Measurements from ENCODE around the gene NRP1.

The NRP1 gene

GRCh38 chr10:33276282-33276923 lies 58.1 kb downstream of the NRP1 start:
- TF ChIP-seq, protein P1, sequence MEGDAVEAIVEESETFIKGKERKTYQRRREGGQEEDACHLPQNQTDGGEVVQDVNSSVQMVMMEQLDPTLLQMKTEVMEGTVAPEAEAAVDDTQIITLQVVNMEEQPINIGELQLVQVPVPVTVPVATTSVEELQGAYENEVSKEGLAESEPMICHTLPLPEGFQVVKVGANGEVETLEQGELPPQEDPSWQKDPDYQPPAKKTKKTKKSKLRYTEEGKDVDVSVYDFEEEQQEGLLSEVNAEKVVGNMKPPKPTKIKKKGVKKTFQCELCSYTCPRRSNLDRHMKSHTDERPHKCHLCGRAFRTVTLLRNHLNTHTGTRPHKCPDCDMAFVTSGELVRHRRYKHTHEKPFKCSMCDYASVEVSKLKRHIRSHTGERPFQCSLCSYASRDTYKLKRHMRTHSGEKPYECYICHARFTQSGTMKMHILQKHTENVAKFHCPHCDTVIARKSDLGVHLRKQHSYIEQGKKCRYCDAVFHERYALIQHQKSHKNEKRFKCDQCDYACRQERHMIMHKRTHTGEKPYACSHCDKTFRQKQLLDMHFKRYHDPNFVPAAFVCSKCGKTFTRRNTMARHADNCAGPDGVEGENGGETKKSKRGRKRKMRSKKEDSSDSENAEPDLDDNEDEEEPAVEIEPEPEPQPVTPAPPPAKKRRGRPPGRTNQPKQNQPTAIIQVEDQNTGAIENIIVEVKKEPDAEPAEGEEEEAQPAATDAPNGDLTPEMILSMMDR (IDR thresholded peaks at IDR 0.05; ENCODE audit: borderline replicate concordance, control extremely low read depth, extremely low read depth, insufficient read depth, missing control alignments), result no peak
- in situ Hi-C loops (cut with MboI; ENCODE audit: low sequenced_read_pairs, unreplicated experiment), result no loop called here
- no peak for DNase-seq (ENCODE audit: low spot score)

DNA sequence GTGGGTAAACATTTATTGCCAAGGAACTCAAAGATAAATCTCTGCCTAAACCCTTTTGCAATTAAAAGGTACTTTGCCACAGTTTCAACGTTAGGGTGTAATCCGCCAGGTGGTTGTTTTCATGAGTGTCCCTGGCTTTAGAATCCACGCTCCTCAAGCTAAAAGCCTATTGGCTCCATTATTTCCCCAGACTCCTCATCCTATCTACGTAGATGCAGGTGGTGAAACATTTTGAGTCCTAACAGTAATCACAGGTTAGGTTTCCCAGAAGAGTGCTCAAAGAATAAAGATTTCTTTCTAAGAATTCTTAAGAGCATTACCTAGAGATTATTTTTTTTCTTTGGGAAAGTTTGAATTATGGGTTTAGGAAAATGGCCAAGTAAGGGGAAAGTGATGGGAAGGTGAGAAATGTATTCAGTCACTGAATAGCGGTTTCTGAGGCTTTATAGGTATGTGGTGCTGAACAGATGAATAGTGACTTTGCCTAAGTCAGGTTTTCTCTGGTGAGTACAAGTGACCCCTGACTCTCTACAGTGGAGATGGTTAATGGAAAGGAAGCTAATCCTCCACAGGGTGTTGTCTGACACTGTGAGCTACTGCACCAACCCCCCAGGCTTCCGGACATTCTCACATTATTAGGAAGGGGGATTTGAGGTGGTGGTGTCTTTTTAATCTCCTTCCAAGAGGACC lies 60.2 kb downstream of the NRP1 start:
- no peak for DNase-seq (ENCODE audit: low spot score)
- in situ Hi-C loops (cut with MboI; ENCODE audit: low sequenced_read_pairs, unreplicated experiment), result no loop called here
- TF ChIP-seq, protein P1 (IDR thresholded peaks at IDR 0.05; ENCODE audit: borderline replicate concordance, control extremely low read depth, extremely low read depth, insufficient read depth, missing control alignments), result no peak

DNA sequence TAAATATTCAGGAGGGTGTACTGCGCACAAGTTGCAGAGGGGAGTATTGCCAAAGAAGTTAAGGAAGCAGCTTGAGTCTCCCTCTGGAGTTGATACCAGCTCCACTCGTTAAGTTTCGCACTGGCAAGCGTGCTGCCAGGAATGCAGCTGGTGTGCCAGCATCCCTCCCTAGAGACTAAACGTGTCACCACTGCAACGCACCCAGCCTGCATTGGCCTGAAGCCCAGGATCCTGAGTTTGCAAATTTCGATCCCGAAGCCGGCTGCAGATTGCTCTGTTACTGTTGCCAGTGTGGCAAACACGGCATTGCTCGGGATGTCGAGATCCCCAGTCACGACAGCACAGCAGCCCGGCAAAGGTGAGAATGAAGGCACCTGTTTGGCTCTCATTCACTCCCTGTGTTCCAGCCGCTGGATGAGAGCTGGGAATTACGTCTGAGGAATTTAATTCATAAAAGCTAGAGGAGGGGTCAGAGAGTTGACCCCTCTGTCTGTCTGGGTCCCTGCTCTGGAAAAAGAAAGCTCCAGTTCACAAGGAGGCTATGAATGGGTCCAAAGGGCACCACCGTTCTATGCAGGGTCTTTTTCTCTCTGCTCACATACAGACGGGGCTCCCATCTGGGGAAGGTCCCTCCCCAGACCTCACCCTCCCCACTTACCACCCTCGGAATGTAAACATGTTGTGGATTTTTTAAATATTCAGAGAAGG lies 61.0 kb downstream of the NRP1 start:
- no peak for DNase-seq (ENCODE audit: low spot score)
- in situ Hi-C loops (cut with MboI; ENCODE audit: low sequenced_read_pairs, unreplicated experiment), result no loop called here
- TF ChIP-seq, protein P1 (IDR thresholded peaks at IDR 0.05; ENCODE audit: borderline replicate concordance, control extremely low read depth, extremely low read depth, insufficient read depth, missing control alignments), result no peak

DNA sequence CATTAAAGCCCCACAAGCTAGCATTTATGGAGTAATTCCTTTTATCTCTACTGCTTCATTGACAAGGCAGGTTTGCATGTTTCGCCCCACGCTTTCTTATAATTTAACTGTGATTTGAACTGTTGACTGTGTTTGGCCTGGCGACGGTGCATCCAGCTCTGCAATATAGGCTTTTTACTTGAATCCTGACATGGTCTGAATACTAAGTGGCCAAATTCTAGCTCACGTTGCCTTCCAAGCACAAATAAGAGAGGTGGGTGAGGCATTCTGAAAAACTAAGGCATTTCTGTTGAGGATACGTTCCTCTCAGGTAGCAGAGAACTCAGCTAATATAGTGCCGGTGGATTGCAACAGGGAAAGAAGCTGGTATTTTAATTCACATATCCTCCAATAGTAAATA lies 61.8 kb downstream of the NRP1 start:
- no peak for DNase-seq (ENCODE audit: low spot score)
- TF ChIP-seq, protein P1 (IDR thresholded peaks at IDR 0.05; ENCODE audit: borderline replicate concordance, control extremely low read depth, extremely low read depth, insufficient read depth, missing control alignments), result no peak
- in situ Hi-C loops (cut with MboI; ENCODE audit: low sequenced_read_pairs, unreplicated experiment), result no loop called here

DNA sequence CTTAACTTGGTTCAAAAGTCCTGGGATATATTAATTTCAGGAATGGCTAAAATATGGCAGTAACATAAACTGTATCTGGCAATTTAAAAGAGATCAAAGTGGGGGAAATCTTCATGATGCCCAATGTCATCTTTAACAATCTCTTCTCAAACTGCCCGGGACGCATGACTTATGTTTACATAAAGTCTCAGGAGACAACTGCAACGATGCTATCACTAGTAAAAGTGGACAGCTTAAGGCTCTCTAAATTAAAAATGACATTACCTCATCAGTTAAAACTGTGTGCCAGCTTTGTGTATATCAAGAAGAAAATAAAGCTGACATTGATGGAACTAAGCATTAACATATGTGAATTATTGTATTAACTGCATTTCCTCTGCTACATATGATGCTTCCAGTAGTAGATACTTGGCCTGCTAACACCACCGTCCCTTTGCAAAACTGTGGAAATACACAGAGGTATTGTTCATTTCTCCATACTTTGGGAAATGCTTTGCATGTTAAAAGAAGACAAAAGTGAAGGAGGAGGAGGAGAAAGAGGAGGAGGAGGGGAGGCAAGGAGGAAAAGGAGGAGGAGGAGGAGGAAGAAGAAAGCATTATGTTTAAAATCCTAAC lies 62.4 kb downstream of the NRP1 start:
- no peak for DNase-seq (ENCODE audit: low spot score)
- TF ChIP-seq, protein P1 (IDR thresholded peaks at IDR 0.05; ENCODE audit: borderline replicate concordance, control extremely low read depth, extremely low read depth, insufficient read depth, missing control alignments), result no peak
- in situ Hi-C loops (cut with MboI; ENCODE audit: low sequenced_read_pairs, unreplicated experiment), result no loop called here

GRCh38 chr10:33270971-33271370 lies 63.5 kb downstream of the NRP1 start:
- in situ Hi-C loops (cut with MboI; ENCODE audit: low sequenced_read_pairs, unreplicated experiment), result no loop called here
- no peak for DNase-seq (ENCODE audit: low spot score)
- TF ChIP-seq, protein P1 (IDR thresholded peaks at IDR 0.05; ENCODE audit: borderline replicate concordance, control extremely low read depth, extremely low read depth, insufficient read depth, missing control alignments), result no peak

Measured in GM13976 (cell line).